ENCODE data around the gene RMND5B. TPM values are rescaled to one million over a fixed set of nuclear protein-coding genes. Genes with fewer than 3 reads are reported as not detected.
"Not testable (repeated sequence)": the region's sequence is repeated elsewhere in the genome, so short reads cannot be mapped to it uniquely, and the experiment has no call there.

Gene RMND5B
- total RNA-seq, 2 donors from 2014 or later, result 36.0 to 36.9 TPM

DNA sequence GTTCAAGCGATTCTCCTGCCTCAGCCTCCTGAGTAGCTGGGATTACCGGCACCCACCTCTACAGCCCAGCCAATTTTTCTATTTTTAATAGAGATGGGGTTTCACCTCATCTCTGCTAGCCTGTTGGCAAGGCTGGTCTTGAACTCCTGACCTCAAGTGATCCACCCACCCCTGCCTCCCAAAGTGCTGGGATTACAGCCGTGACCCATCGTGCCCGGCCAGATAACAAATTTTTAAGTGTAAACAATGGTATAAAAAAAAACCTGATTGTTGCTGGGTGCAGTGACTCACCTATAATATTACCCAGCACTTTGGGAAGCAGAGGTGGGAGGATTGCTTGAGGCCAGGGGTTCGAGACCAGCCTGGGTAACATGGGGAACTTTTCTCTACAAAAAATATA, 45.5 kb upstream of the RMND5B start:
- Histone ChIP-seq H3K27me3 (ENCODE audit: control insufficient read depth, insufficient read depth, low read length, poor library complexity, severe bottlenecking) (no peaks in the 10 kb centered on the region), H3K4me1 (ENCODE audit: control insufficient read depth, insufficient read depth, low read length) (no peaks in the 10 kb centered on the region), H3K36me3 (ENCODE audit: control insufficient read depth, insufficient read depth, low read length) (no peaks in the 10 kb centered on the region), H3K4me3 (ENCODE audit: low read length) (no peak overlapping the region), H3K9me3 (ENCODE audit: control insufficient read depth, low read length) (no peaks in the 10 kb centered on the region), H3K9ac (ENCODE audit: extremely low read depth, low read length, poor library complexity, severe bottlenecking) (no peak overlapping the region), H3K27ac (ENCODE audit: low read depth, low read length) (no peak overlapping the region)
- TF ChIP-seq, protein P1, sequence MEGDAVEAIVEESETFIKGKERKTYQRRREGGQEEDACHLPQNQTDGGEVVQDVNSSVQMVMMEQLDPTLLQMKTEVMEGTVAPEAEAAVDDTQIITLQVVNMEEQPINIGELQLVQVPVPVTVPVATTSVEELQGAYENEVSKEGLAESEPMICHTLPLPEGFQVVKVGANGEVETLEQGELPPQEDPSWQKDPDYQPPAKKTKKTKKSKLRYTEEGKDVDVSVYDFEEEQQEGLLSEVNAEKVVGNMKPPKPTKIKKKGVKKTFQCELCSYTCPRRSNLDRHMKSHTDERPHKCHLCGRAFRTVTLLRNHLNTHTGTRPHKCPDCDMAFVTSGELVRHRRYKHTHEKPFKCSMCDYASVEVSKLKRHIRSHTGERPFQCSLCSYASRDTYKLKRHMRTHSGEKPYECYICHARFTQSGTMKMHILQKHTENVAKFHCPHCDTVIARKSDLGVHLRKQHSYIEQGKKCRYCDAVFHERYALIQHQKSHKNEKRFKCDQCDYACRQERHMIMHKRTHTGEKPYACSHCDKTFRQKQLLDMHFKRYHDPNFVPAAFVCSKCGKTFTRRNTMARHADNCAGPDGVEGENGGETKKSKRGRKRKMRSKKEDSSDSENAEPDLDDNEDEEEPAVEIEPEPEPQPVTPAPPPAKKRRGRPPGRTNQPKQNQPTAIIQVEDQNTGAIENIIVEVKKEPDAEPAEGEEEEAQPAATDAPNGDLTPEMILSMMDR (conservative IDR thresholded peaks at IDR 0.05), result no peak
- no peak overlapping the region for H3K27ac Mint-ChIP-seq
- H3K4me1 Mint-ChIP-seq, result no peaks in the 10 kb centered on the region
- DNase-seq, result no peak
- 96 to 100% methylated on average over 2 to 6 of the region's 6 CpGs for WGBS, 2 experiments (ENCODE audit: insufficient coverage in 1 of 2, insufficient read length in 1 of 2)
- no peaks in the 10 kb centered on the region for H3K9me3 Mint-ChIP-seq
- H3K36me3 Mint-ChIP-seq (ENCODE audit: low read depth), result no peaks in the 10 kb centered on the region
- H3K27me3 Mint-ChIP-seq (ENCODE audit: insufficient read depth), result peaks cover 17% of the 10 kb centered on the region
- no peak overlapping the region for H3K4me3 Mint-ChIP-seq

DNA sequence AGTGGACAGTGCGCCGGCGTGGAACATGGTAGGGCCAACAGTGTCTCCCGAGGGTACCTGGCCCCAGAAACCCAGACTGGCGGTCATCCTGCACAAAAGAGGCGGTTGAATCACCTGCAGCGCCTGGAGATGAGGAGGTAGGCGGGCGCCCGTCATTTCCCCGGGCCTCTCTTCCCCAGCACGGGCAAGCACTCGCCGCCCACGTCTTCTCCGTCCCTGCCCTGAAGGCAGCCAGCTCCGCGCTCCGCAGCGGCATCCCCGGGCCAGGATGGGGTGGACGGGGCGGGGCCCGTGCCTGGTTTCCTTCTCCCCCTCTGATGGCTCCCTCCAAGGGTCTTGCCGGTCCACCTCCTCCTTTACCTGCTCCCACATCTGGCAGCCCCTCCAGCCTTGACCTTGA, 44.5 kb upstream of the RMND5B start:
- peak; percentile 71 for DNase-seq
- Mint-ChIP-seq H3K27ac (no peak overlapping the region), H3K9me3 (peaks cover under 1% of the 10 kb centered on the region), H3K4me3 (peak overlapping the region; percentile 14), H3K36me3 (ENCODE audit: low read depth) (no peaks in the 10 kb centered on the region), H3K4me1 (no peaks in the 10 kb centered on the region), H3K27me3 (ENCODE audit: insufficient read depth) (peaks cover 17% of the 10 kb centered on the region)
- Histone ChIP-seq H3K9ac (ENCODE audit: extremely low read depth, low read length, poor library complexity, severe bottlenecking) (no peak overlapping the region), H3K4me1 (ENCODE audit: control insufficient read depth, insufficient read depth, low read length) (no peaks in the 10 kb centered on the region), H3K27me3 (ENCODE audit: control insufficient read depth, insufficient read depth, low read length, poor library complexity, severe bottlenecking) (no peaks in the 10 kb centered on the region), H3K36me3 (ENCODE audit: control insufficient read depth, insufficient read depth, low read length) (no peaks in the 10 kb centered on the region), H3K9me3 (ENCODE audit: control insufficient read depth, low read length) (peaks cover 6% of the 10 kb centered on the region), H3K4me3 (ENCODE audit: low read length) (no peak overlapping the region), H3K27ac (ENCODE audit: low read depth, low read length) (no peak overlapping the region)
- WGBS, 2 experiments (ENCODE audit: insufficient coverage in 1 of 2, insufficient read length in 1 of 2), result 93% methylated on average over 24 to 25 of the region's 25 CpGs
- TF ChIP-seq, protein P1 (conservative IDR thresholded peaks at IDR 0.05), result no peak

GRCh38 chr5:178087199-178087598, 43.6 kb upstream of the RMND5B start:
- DNase-seq; H3K36me3 ChIP-seq (ENCODE audit: control insufficient read depth, insufficient read depth, low read length); H3K4me3 ChIP-seq (ENCODE audit: low read length); H3K4me1 ChIP-seq (ENCODE audit: control insufficient read depth, insufficient read depth, low read length); H3K4me1 Mint-ChIP-seq; H3K36me3 Mint-ChIP-seq (ENCODE audit: low read depth); H3K9me3 Mint-ChIP-seq; H3K27ac ChIP-seq (ENCODE audit: low read depth, low read length); H3K4me3 Mint-ChIP-seq; H3K27me3 ChIP-seq (ENCODE audit: control insufficient read depth, insufficient read depth, low read length, poor library complexity, severe bottlenecking); H3K27ac Mint-ChIP-seq; H3K9me3 ChIP-seq (ENCODE audit: control insufficient read depth, low read length); H3K9ac ChIP-seq (ENCODE audit: extremely low read depth, low read length, poor library complexity, severe bottlenecking): not testable (repeated sequence)
- WGBS, 2 experiments (ENCODE audit: insufficient coverage in 1 of 2, insufficient read length in 1 of 2), result 90 to 94% methylated on average over 3 to 5 of the region's 5 CpGs
- peaks cover 15% of the 10 kb centered on the region for H3K27me3 Mint-ChIP-seq (ENCODE audit: insufficient read depth)

GRCh38 chr5:178090856-178091255, 40.0 kb upstream of the RMND5B start:
- Histone ChIP-seq H3K4me1 (ENCODE audit: control insufficient read depth, insufficient read depth, low read length) (no peaks in the 10 kb centered on the region), H3K4me3 (ENCODE audit: low read length) (no peak overlapping the region), H3K36me3 (ENCODE audit: control insufficient read depth, insufficient read depth, low read length) (no peaks in the 10 kb centered on the region), H3K9me3 (ENCODE audit: control insufficient read depth, low read length) (peaks cover 7% of the 10 kb centered on the region), H3K27me3 (ENCODE audit: control insufficient read depth, insufficient read depth, low read length, poor library complexity, severe bottlenecking) (no peaks in the 10 kb centered on the region), H3K9ac (ENCODE audit: extremely low read depth, low read length, poor library complexity, severe bottlenecking) (no peak overlapping the region), H3K27ac (ENCODE audit: low read depth, low read length) (no peak overlapping the region)
- Mint-ChIP-seq H3K27ac (no peak overlapping the region), H3K9me3 (peaks cover 22% of the 10 kb centered on the region), H3K4me3 (no peak overlapping the region), H3K4me1 (no peaks in the 10 kb centered on the region), H3K36me3 (ENCODE audit: low read depth) (no peaks in the 10 kb centered on the region), H3K27me3 (ENCODE audit: insufficient read depth) (peaks cover 15% of the 10 kb centered on the region)
- TF ChIP-seq, protein P1 (conservative IDR thresholded peaks at IDR 0.05), result no peak
- DNase-seq, result no peak
- WGBS, 2 experiments (ENCODE audit: insufficient coverage in 1 of 2, insufficient read length in 1 of 2), result 89 to 94% methylated on average over 6 of the region's 6 CpGs

All from endodermal cell (in vitro differentiated cells).